Epithelial cell of esophagus (primary cell): ENCODE results near the gene SPATA16.

Source experiments
- DNase-seq: peaks from one replicate; pipeline ENCODE4 v3.0.0; 2010; ENCODE audit warnings: low read depth
- H3K4me3 ChIP-seq: 2 replicates; pipeline ENCODE4 v1.5.1; 2011; ENCODE audit warnings: mild to moderate bottlenecking, low read length, control low read depth
- TF ChIP-seq, protein P1 (sequence below): IDR thresholded peaks from 2 replicates; pipeline ENCODE4 v1.5.1; 2011; ENCODE audit warnings: low read depth, mild to moderate bottlenecking, low read length, control low read depth, inconsistent platforms; ENCODE audit not compliant: insufficient read depth; ENCODE audit errors: missing control alignments

Gene SPATA16

DNA sequence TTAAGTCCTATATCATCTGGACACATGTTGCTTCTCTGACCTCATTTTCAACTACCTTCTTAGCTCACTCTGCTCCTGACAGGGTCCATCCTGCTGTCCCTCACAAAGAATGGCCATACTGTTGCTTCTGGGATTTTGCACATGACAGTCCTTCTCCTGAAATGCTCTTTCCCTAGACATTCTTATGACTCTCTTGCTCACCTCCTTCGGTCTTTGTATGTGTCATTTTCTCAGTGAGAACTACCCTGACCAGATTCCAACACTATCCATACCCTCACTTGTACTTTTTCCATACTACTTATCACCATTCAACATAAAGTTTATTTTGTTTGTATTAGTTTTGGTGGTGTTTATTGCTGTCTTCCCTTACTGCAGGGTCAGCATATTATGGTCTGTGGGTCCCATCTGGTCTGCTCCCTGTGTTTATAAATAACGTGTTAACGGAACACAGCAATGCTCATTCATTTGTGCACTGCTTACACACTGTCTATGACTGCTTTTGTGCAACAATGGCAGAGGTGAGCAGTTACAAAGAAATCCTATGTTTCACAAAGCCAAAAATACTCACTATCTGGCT, 159.5 kb downstream of the SPATA16 start:
- H3K4me3 ChIP-seq, result no peak overlapping the region
- DNase-seq, result no peak
- TF ChIP-seq, protein P1, sequence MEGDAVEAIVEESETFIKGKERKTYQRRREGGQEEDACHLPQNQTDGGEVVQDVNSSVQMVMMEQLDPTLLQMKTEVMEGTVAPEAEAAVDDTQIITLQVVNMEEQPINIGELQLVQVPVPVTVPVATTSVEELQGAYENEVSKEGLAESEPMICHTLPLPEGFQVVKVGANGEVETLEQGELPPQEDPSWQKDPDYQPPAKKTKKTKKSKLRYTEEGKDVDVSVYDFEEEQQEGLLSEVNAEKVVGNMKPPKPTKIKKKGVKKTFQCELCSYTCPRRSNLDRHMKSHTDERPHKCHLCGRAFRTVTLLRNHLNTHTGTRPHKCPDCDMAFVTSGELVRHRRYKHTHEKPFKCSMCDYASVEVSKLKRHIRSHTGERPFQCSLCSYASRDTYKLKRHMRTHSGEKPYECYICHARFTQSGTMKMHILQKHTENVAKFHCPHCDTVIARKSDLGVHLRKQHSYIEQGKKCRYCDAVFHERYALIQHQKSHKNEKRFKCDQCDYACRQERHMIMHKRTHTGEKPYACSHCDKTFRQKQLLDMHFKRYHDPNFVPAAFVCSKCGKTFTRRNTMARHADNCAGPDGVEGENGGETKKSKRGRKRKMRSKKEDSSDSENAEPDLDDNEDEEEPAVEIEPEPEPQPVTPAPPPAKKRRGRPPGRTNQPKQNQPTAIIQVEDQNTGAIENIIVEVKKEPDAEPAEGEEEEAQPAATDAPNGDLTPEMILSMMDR, result no peak

DNA sequence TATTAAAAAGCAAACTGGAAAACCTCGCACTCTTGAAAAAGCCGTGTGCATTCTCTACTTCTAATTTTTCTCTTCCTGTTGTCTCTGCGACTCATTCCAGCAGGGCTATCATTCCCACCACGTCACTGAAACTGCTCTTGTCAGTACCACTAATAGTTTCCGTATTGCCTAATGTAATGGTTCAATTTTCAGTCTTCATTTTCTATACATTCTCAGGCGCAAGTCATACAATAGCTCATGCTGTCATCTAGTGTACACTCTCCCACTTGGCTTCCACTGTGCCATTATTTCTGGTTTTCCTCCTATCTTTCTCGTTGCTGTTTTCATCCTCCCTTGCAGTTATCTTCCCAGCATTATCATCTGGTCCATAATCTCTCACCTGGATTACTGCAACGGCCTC, 160.2 kb downstream of the SPATA16 start:
- TF ChIP-seq, protein P1, result no peak
- H3K4me3 ChIP-seq, result no peak overlapping the region
- peak; percentile 4 for DNase-seq

DNA sequence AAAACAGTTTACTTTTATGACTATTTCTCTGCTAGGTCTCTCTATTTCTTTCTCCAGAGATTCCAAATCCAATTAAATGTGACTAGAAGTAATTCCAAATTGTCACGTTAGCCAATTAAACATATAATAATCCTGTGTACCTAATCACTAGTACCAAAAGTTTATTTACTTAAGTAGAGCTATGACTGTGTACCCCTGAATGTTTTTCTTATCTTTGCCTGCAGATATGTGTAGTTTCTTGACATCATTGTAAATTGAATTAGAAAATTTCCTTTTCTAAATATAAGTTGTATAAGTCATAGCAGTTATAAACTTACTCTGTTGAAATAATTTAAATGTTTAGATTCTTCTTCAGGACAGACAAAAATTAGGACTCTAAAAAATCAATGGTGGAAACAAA, 163.3 kb downstream of the SPATA16 start:
- no peak for DNase-seq
- no peak overlapping the region for H3K4me3 ChIP-seq
- TF ChIP-seq, protein P1, result no peak

DNA sequence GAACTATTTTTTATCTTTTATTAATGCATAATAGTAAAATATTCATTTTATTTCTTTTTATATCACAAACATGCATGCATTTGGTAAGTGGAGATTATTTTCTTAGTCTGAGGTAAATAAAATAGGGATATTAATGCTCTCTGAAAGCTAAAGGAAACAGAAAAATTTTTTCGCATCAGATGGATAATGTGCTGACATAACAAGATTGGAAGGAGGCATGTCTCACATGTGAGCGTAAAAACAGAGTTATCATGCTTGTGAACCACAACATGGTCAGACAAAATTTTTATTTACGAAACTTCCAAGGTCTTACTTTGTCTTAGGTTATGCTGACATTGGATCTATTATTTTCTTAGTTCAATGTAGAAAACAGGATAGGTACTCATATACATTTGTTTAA, 166.1 kb downstream of the SPATA16 start:
- TF ChIP-seq, protein P1, result no peak
- no peak for DNase-seq
- H3K4me3 ChIP-seq, result no peak overlapping the region

DNA sequence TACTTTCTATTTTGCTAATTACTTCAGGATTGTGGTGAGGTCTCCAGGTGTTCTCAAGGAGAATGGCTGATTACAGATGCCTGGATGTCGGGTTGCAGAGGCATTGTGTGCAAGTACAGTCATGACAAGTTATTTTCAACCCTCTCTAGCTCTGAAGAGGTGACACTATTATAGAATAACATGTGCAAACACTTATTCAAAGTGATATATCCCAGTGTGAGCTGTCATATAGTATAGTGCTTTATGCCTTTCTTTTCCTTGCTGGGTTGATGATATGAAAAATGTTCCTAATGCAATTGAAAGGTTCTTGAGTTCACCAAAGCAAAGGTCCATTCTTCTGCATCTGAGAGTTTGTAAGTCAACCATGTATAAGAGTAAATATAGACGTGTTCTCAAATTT, 167.2 kb downstream of the SPATA16 start:
- DNase-seq, result no peak
- TF ChIP-seq, protein P1, result no peak
- no peak overlapping the region for H3K4me3 ChIP-seq

DNA sequence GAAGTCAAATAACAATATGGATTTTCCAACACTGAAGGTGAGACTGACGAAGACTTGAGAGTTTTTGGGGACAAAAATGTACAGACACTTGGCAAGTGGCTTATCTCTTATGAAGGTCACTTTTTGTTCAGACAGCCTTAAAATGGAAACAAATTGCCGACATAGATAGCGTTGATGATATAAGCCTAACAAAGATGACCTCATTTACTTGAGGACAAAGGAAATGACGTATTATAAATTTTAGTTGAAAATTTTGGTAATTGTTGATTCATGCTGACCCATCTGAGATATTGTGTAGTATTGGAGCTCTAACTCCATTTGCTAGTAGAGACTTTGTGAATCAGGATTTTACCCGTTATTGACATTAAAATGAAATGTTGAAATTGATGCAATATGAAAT, 168.3 kb downstream of the SPATA16 start:
- H3K4me3 ChIP-seq, result no peak overlapping the region
- DNase-seq, result no peak
- TF ChIP-seq, protein P1, result no peak

DNA sequence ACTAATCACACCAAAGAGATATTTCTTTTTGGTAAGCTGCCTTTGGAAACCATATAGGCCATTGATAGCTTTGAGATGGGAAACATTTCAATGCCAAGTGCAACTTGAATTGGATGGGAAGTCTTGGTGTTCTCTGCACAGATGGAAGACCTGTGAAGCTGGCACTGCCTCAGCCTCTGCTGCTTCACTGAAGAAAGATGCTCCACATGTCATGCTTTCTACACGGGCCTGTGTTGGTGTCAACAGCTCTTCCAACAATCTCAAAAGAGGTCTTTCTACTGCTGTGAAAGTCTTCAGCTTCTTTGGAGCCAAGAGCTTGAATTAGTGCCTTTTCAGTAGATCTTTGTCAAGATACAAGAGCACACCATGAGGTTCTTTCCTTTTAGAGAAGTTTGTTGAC, 169.0 kb downstream of the SPATA16 start:
- no peak for DNase-seq
- TF ChIP-seq, protein P1, result no peak

More for the DNA sequence above, 169.0 kb downstream of the SPATA16 start:
- H3K4me3 ChIP-seq, result no peak overlapping the region
